Renal cortex interstitium (tissue), 15 donors: ENCODE results near the gene RCC2. TPM values are rescaled to one million over a fixed set of nuclear protein-coding genes. Genes with fewer than 3 reads are reported as not detected.
"Not testable (repeated sequence)": the region's sequence is repeated elsewhere in the genome, so short reads cannot be mapped to it uniquely, and the experiment has no call there.

Experiments used
- DNase-seq, 11 donors: peaks; one replicate each; pipeline ENCODE4 v3.0.0-alpha.2; 2013; ENCODE audit warnings: low read depth in 9 of 11, low spot score in 4 of 11; ENCODE audit errors: extremely low read depth in 1 of 11
- long read RNA-seq, 16 experiments: transcript quantifications; one replicate each; lab custom pipeline, GENCODE V29; 2026
- polyA plus RNA-seq, 3 donors: library from polyadenylated mRNA; unstranded; fragments of 120-200 nt; gene quantifications; one replicate each; pipeline ENCODE4 v1.2.1, GENCODE V29; 2013; ENCODE audit not compliant: insufficient read length in 3 of 3

RCC2 gene
- polyA plus RNA-seq = 100 to 1,000 TPM in 1 of 3 donors, 10 to 100 TPM in 2; 88.1 to 107 (median 94.1) TPM
- long read RNA-seq, donor 1, full-length matches to known transcripts = 12 of 12 reads
- long read RNA-seq, donor 1, partial matches to known transcripts = 0 of 12 reads
- long read RNA-seq, donor 1, other reads (novel, unspliced or antisense) = 0 of 12 reads
- long read RNA-seq, donor 2, full-length matches to known transcripts = 13 of 13 reads
- long read RNA-seq, donor 2, partial matches to known transcripts = 0 of 13 reads
- long read RNA-seq, donor 2, other reads (novel, unspliced or antisense) = 0 of 13 reads
- long read RNA-seq, donor 3, full-length matches to known transcripts = 25 of 25 reads
- long read RNA-seq, donor 3, partial matches to known transcripts = 0 of 25 reads
- long read RNA-seq, donor 3, other reads (novel, unspliced or antisense) = 0 of 25 reads
- long read RNA-seq, donor 4, full-length matches to known transcripts = 10 of 10 reads
- long read RNA-seq, donor 4, partial matches to known transcripts = 0 of 10 reads
- long read RNA-seq, donor 4, other reads (novel, unspliced or antisense) = 0 of 10 reads
- long read RNA-seq, donor 5 = 0 reads
- long read RNA-seq, donor 6, full-length matches to known transcripts = 13 of 18 reads
- long read RNA-seq, donor 6, partial matches to known transcripts = 5 of 18 reads
- long read RNA-seq, donor 6, other reads (novel, unspliced or antisense) = 0 of 18 reads
- long read RNA-seq, donor 7, full-length matches to known transcripts = 17 of 17 reads
- long read RNA-seq, donor 7, partial matches to known transcripts = 0 of 17 reads
- long read RNA-seq, donor 7, other reads (novel, unspliced or antisense) = 0 of 17 reads
- long read RNA-seq, donor 8, full-length matches to known transcripts = 22 of 22 reads
- long read RNA-seq, donor 8, partial matches to known transcripts = 0 of 22 reads
- long read RNA-seq, donor 8, other reads (novel, unspliced or antisense) = 0 of 22 reads
- long read RNA-seq, donor 9, full-length matches to known transcripts = 11 of 11 reads
- long read RNA-seq, donor 9, partial matches to known transcripts = 0 of 11 reads
- long read RNA-seq, donor 9, other reads (novel, unspliced or antisense) = 0 of 11 reads
- long read RNA-seq, donor 10, full-length matches to known transcripts = 11 of 11 reads
- long read RNA-seq, donor 10, partial matches to known transcripts = 0 of 11 reads
- long read RNA-seq, donor 10, other reads (novel, unspliced or antisense) = 0 of 11 reads
- long read RNA-seq, donor 11, full-length matches to known transcripts = 18 of 18 reads
- long read RNA-seq, donor 11, partial matches to known transcripts = 0 of 18 reads
- long read RNA-seq, donor 11, other reads (novel, unspliced or antisense) = 0 of 18 reads
- long read RNA-seq, donor 12, full-length matches to known transcripts = 2 of 2 reads
- long read RNA-seq, donor 12, partial matches to known transcripts = 0 of 2 reads
- long read RNA-seq, donor 12, other reads (novel, unspliced or antisense) = 0 of 2 reads
- long read RNA-seq, donor 13, full-length matches to known transcripts = 19 of 97 reads
- long read RNA-seq, donor 13, partial matches to known transcripts = 73 of 97 reads
- long read RNA-seq, donor 13, other reads (novel, unspliced or antisense) = 5 of 97 reads
- long read RNA-seq, donor 14, full-length matches to known transcripts = 12 of 12 reads
- long read RNA-seq, donor 14, partial matches to known transcripts = 0 of 12 reads
- long read RNA-seq, donor 14, other reads (novel, unspliced or antisense) = 0 of 12 reads
- long read RNA-seq, donor 15, full-length matches to known transcripts = 5 of 5 reads
- long read RNA-seq, donor 15, partial matches to known transcripts = 0 of 5 reads
- long read RNA-seq, donor 15, other reads (novel, unspliced or antisense) = 0 of 5 reads
- long read RNA-seq, donor 16, full-length matches to known transcripts = 24 of 29 reads
- long read RNA-seq, donor 16, partial matches to known transcripts = 5 of 29 reads
- long read RNA-seq, donor 16, other reads (novel, unspliced or antisense) = 0 of 29 reads

DNA sequence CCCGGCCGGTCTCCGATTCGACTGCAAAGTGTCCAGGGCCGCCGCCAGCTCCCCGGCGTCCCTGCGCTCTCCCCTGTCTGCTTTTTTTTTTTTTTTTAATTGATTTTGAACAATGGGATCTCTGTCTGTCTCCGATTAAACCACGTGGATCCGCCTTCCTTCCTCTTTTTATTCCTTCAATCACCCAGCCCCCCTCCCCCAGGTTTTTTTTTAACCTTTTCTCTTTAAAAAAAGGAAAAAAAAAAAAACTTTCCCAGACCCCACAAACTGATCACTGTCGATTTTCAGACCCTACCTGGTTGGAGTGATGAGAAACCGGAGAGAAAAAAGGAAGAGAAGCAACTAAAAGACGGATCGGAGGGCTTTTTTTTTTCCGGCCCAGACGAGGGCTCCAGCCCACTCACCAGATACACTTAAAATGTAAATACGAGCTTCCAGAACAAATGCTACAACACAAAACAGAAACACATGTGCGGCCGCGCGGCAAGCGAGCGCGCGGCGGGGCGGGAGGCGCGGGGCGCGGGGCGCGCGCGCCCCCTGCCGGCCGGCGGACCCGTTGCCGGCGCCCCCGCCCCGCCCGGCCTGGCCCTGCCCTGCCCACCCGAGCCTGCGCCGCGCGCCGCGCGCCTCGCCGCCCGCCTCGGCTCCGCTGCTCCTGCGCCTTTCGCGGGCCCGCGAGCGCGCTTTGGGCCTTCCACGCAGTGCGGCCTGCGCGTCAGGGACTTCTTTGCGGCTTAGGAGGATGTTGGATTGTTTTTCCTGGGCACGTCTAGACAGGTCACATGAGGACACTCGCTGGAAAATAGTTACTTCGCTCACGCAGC, at the start of gene RCC2:
Gene RCC2 (minus strand): TSS at position 428 of the 824 bp plus-strand sequence. CDS start 1,163 bp downstream, outside the sequence.
- DNase-seq = peak in 6 of 11 donors; percentile 46 to 75 (median 56)

DNA sequence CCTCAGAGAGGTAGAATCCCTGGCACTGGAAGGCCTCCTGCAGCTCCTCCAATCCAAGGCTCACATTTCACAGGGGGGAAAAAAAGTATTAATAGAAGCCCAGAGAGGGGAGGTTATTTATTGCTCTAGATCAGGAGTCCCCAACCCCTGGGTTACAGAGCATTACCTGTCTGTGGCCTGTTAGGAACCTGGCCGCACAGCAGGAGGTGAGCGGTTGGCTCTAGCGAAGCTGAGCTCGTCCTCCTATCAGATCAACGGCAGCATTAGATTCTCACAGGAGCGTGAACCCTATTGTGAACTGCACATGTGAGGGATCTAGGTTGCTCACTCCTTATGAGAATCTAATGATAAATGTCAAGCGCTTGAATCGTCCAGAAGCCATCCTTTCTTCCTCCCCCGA, 46.8 kb upstream of the RCC2 start:
- DNase-seq = no peak

DNA sequence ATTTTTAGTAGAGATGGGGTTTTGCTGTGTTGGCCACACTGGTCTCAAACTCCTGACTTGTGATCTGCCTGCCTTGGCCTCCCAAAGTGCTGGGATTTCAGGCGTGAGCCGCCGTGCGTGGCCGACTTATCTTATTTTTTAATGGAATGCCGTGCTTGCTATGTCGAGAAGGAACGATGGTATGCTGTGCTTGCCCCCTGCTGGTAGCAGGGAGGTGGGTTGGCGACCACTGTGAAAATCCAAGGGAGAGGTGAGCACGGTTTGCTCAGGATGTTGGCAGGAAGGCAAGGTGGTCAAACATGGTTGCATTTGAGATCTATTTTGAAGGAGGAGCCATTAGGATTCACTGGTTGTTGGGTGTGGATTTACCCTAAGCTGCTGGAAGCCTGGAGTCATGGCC, 45.8 kb upstream of the RCC2 start:
- DNase-seq = no peak

GRCh38 chr1:17481981-17482380, 42.5 kb upstream of the RCC2 start:
- DNase-seq = not testable (repeated sequence)

DNA sequence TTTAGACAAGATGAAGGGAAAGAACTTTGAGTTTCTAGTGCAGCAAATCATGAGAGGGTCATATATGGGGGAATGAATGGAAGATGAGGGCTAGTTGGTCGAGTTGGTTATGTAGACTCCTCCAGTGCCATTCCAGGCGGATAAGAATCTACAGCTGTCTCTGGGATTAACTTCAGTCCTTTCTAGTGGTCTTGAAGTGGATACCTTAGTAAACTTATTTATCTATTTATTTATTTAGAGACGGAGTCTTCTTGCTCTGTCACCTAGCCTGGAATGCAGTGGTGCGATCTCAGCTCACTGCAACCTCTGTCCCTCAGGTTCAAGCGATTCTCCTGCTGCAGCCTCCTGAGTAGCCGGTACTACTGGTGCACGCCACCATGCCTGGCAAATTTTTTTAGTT, 41.4 kb upstream of the RCC2 start:
- no peak for DNase-seq

GRCh38 chr1:17475752-17476151, 36.3 kb upstream of the RCC2 start:
- no peak for DNase-seq

- not testable (repeated sequence) for DNase-seq
These were observed 35.5 kb upstream of the RCC2 start for GRCh38 chr1:17474836-17475555.

DNA sequence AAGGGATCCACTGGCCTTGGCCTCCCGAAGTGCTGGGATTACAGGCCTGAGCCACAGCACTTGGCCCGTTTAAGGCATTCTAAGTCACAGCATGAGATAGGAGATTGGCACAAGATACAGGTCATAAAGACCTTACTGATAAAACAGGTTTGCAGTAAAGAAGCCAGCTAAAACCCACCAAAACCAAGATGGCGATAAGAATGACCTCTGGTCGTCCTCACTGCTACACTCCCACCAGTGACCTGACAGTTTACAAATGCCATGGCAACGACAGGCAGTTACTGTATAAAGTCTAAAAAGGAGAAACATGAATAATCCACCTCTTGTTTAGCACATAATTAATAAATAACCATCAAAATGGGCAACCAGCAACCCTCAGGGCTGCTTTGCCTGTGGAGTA, 33.3 kb upstream of the RCC2 start:
- DNase-seq = peak in 2 of 11 donors; percentile 27 to 60

GRCh38 chr1:17471393-17471792, 31.9 kb upstream of the RCC2 start:
- no peak for DNase-seq

DNA sequence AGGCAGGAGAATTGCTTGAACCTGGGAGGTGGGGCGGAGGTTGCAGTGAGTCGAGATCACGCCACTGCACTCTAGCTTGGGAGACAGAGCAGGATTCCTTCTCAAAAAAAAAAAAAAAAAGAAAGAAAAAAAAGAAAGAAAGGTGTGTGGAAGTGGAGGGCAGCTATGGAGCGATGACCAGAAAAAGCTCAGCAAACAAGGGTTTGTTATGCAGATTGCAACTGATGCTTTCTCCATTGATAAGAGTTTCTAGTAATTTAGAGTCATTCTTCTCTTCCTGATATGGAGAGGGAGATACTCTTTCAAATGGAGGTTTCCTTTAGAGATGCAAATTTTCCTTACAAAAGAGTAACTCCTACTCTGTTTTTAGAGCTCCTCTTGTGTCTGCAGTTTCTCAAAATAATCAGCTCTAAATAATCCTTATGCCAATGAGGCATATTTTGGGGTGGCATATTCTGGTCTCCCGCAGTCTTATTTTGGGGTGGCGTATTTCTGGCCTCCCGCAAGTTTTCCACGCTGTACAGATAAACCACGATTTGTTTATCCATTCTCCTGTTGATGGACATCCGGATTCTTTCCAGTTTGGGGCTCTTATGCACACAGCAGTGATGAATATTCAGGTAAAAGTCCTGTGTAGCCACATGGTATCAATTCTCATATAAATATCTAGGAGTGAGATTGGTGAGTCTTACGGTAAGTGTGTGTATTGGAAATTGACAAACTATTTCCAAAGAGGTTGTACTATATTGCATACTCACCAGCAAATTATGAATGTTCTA, 30.7 kb upstream of the RCC2 start:
- no peak for DNase-seq

GRCh38 chr1:17468357-17469265, 29.1 kb upstream of the RCC2 start:
- not testable (repeated sequence) for DNase-seq

DNA sequence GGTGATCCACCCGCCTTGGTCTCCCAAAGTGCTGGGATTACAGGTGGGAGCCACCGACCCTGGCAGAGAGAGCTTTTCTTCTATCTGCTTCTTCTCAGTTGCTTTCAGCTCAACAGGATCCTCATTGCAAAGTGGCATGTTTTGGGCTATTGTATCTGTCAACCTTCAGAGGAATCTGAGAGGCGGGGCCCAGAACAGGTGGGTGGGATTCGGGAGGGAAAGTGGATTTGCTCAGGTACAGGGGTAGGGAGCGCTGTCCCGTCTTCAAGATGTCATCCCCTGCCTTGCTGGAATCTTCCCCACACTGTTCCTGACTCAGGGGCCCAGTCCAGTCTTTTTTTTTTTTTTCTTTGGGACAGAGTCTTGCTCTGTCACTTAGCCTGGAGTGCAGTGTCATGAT, 26.9 kb upstream of the RCC2 start:
- DNase-seq = no peak

DNA sequence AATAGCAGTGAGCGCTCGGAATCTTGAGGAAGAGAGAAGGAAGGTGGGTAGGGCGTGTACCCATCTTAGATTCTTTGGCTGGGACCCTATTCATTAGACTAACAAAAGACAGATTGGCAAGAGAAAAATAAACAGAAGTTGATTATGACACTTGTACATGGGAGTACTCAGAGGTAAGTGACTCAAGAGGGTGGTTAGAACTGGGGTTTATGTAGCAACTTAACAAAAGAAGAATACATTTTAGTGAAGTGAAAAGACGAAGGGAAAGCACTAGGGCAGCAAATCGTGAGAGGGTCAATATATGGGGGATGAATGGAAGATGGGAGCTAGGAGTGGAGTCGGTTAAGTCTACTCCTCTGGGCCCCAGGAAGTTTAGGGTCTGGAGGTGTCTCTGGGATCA, 25.8 kb upstream of the RCC2 start:
- DNase-seq = no peak

- DNase-seq = no peak
These were observed 24.5 kb upstream of the RCC2 start for GRCh38 chr1:17463991-17464390.

- DNase-seq = no peak
These were observed 23.2 kb upstream of the RCC2 start for GRCh38 chr1:17462669-17463068.
